Ecto neural progenitor cell (in vitro differentiated cells): ENCODE results near the gene GATA5.

Source experiments
- DNase-seq: peaks from one replicate; pipeline ENCODE4 v3.0.0-alpha.2; 2018; ENCODE audit warnings: low spot score

GATA5 gene

DNA sequence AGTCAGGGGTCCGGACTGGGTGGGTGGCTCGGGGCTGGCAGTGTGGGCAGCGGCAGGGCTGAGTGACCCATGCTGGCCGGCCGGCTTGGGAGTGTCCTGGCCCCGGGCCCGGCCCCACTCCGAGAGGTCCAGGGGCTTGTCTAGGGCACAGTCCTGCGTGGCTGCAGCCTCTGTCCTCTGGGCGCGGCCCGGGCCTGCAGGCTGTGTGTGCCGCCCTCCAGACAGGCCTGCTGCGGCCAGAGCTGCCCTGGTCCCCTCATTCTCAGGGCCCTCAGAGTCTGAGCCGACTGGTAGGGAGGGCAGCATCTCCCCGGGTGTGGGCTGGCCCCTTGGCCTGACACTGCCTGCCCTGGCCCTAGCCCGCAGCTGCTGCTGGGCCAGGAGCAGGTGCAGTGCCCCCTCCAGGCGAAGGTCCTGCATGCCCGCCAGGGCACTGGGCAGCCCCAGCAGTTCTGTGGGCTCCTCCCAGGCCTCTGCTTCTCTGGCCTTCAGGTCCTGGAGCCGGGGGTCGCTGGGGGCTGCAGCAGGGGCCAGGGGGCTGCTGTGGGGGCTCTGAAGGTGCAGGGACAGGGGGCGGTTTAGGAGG is 61.8 kb downstream of the GATA5 start:
- DNase-seq, result no peak
